ENCODE data around the gene PLEKHM2.
"Not testable (repeated sequence)": the region's sequence is repeated elsewhere in the genome, so short reads cannot be mapped to it uniquely, and the experiment has no call there.

Gene PLEKHM2

GRCh38 chr1:15684042-15684461 lies at the start of gene PLEKHM2:
Gene PLEKHM2, plus strand, starts transcription at chr1:15684320. Its CDS starts 239 bp downstream, at chr1:15684559.
- peak; percentile 60 for DNase-seq

- DNase-seq: no peak
These were observed 47.7 kb upstream of the PLEKHM2 start for GRCh38 chr1:15636436-15636835.

- no peak for DNase-seq
These were observed 46.3 kb upstream of the PLEKHM2 start for GRCh38 chr1:15637826-15638225.

GRCh38 chr1:15639262-15639661 lies 44.9 kb upstream of the PLEKHM2 start:
- DNase-seq: no peak

- DNase-seq: no peak
These were observed 44.2 kb upstream of the PLEKHM2 start for GRCh38 chr1:15639931-15640330.

- no peak for DNase-seq
These were observed 43.5 kb upstream of the PLEKHM2 start for GRCh38 chr1:15640667-15641066.

GRCh38 chr1:15649937-15650336 lies 34.2 kb upstream of the PLEKHM2 start:
- DNase-seq: no peak

- DNase-seq: no peak
These were observed 33.7 kb upstream of the PLEKHM2 start for GRCh38 chr1:15650433-15650832.

GRCh38 chr1:15652130-15652529 lies 32.0 kb upstream of the PLEKHM2 start:
- DNase-seq: not testable (repeated sequence)

- DNase-seq: no peak
These were observed 29.9 kb upstream of the PLEKHM2 start for GRCh38 chr1:15654091-15654690.

GRCh38 chr1:15656464-15656863 lies 27.7 kb upstream of the PLEKHM2 start:
- no peak for DNase-seq

- no peak for DNase-seq
These were observed 27.1 kb upstream of the PLEKHM2 start for GRCh38 chr1:15657021-15657420.

GRCh38 chr1:15660151-15660550 lies 24.0 kb upstream of the PLEKHM2 start:
- no peak for DNase-seq

GRCh38 chr1:15662477-15662876 lies 21.6 kb upstream of the PLEKHM2 start:
- DNase-seq: no peak

- no peak for DNase-seq
These were observed 20.2 kb upstream of the PLEKHM2 start for GRCh38 chr1:15663925-15664324.

- no peak for DNase-seq
These were observed 16.8 kb upstream of the PLEKHM2 start for GRCh38 chr1:15667362-15667761.

- no peak for DNase-seq
These were observed 15.9 kb upstream of the PLEKHM2 start for GRCh38 chr1:15668089-15668754.

GRCh38 chr1:15669074-15669473 lies 15.0 kb upstream of the PLEKHM2 start:
- no peak for DNase-seq

GRCh38 chr1:15669864-15670263 lies 14.3 kb upstream of the PLEKHM2 start:
- no peak for DNase-seq

GRCh38 chr1:15671430-15671829 lies 12.7 kb upstream of the PLEKHM2 start:
- no peak for DNase-seq

- no peak for DNase-seq
These were observed 9.5 kb upstream of the PLEKHM2 start for GRCh38 chr1:15674386-15675159.

GRCh38 chr1:15676010-15676409 lies 8.1 kb upstream of the PLEKHM2 start:
- DNase-seq: no peak

- DNase-seq: no peak
These were observed 7.1 kb upstream of the PLEKHM2 start for GRCh38 chr1:15676688-15677661.
